Loucy (cell line): ENCODE measurements around the gene PSME3.
"Not testable (repeated sequence)": the region's sequence is repeated elsewhere in the genome, so short reads cannot be mapped to it uniquely, and the experiment has no call there.

Experiments
- CTCF ChIP-seq: fragments of 200-600 bp; sonication (generic); conservative IDR thresholded peaks from 2 replicates; pipeline ENCODE4 v1.5.1; 2014; ENCODE audit warnings: mild to moderate bottlenecking, antibody characterized with exemption, low read length
- EZH2phosphoT487 ChIP-seq: fragments of 200-600 bp; IDR thresholded peaks from 2 replicates; pipeline ENCODE4 v1.6.1; 2018; ENCODE audit warnings: antibody characterized with exemption, mild to moderate bottlenecking, moderate library complexity, borderline replicate concordance

GRCh38 chr17:42881706-42882105 lies 48.5 kb downstream of the PSME3 start:
- TF ChIP-seq CTCF, EZH2phosphoT487: not testable (repeated sequence)
